GM21526 (cell line): ENCODE data around the gene TAS2R41.
"Not testable (repeated sequence)": the region's sequence is repeated elsewhere in the genome, so short reads cannot be mapped to it uniquely, and the experiment has no call there.

Experiments
- ATAC-seq: cut with Tn5 transposase; IDR thresholded peaks from one replicate; pipeline ENCODE4 v1.9.1; 2021; ENCODE audit warnings: moderate library complexity; ENCODE audit not compliant: unreplicated experiment, low FRiP score

The TAS2R41 gene

DNA sequence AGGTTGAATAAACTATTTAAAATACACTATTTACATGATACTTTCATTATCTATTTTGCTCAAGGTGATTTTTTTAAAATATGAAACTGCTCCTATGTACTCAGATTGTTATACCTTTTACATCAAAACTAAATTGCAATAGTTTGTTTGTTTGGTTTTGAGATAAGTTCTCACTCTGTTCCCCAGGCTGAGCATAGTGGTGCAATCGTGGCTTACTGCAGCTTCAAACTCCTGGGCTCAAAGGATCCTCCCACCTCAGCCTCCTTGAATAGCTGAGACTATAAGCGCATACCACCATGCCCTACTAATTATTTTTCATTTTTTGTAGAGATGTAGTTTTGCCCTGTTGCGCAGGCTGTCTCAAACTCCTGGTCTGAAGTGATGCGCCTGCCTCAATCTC, 21.7 kb upstream of the TAS2R41 start:
- ATAC-seq, result no peak

DNA sequence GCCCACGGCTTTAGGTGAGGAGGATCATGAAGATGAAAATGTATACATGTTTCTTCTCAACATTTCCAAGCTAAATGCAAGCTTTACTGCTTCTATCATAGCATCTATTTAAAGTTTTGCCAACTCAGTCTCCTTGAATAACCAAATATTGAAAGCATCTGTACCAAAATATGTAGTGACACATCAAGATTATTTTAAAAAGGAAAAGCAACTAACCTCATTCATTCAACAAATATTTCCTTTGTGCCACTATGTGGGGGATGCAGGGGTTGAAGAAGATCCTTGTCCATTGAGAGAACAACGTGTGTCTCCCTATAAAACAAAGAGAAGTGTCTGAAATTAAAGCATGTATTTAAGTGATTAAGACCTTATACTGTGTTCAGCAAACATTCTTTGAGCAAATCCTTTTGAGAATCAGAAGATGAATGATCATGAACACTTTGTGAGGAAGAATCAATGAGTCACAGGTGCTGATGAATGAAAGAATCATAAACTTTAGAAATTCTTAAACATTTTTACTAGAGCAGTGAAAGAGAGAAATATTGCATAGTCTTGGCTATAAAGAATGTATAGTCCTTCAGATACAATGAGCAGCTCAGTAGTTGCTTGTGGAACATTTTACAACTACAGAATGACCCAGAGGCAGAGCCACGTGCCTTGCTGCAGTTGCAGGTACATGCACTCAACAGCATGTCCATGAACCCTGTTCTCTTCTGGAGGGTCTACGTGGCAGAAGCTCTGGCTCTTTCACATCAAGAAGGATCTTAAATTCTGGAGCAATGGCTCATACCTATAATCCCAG, 20.5 kb upstream of the TAS2R41 start:
- no peak for ATAC-seq

GRCh38 chr7:143458263-143458662, 19.4 kb upstream of the TAS2R41 start:
- ATAC-seq, result no peak

DNA sequence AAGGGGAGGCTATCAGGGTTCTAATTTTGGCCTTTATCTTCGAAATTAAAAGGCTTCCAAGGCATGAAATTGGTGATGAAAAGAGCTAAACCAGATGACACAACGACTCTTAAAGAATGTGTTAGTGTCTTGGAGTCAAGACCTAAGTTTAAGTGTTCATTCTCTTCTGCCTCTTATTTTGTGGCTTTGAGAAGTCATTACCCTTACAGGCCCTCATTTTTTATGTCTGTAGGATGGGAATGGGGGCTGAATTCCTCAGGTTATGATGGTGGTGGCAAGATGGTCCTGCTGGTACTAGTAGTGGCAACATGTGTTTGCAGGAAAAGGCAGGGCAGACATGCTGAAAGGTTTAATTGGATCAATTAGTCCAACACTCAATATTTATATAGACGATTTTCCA, 19.0 kb upstream of the TAS2R41 start:
- ATAC-seq, result no peak

DNA sequence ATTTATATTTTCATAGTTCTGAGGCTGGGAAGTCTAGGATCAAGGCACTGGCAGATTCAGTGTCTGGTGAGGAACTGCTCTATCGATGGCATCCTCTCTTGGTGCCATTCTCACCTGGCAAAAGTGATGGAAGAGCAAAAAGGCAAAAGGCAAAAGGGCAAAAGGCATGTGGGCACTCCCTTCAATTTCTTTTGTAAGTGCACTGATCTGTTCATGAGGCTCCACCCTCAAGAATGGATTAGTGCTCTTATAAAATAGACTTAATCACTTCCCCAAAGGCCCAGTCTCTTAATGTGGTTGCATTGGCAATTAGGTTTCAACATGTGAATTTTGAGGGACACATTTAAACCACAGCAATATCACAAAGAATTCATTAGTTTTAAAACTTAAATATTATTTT, 18.3 kb upstream of the TAS2R41 start:
- ATAC-seq, result no peak

GRCh38 chr7:143460271-143460979, 17.2 kb upstream of the TAS2R41 start:
- ATAC-seq, result no peak

DNA sequence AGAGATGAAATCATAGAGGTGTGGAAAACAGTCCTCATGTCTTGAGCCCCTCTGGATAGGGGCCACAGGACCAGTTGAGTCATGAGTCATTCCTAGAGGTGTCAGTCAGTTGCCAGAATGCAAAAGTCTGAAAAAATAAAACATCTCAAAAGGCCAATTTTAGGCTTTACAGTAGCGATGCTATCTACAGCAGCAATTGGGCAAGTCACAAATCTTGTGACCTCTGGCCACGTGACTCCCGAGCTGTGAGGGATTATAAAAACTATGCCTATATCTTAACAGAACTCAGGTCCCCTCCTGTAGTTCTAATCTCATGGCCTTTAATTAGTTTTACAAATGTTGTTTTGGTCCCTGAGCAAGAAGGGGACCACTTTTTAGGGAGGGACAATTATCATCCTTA, 15.6 kb upstream of the TAS2R41 start:
- no peak for ATAC-seq

DNA sequence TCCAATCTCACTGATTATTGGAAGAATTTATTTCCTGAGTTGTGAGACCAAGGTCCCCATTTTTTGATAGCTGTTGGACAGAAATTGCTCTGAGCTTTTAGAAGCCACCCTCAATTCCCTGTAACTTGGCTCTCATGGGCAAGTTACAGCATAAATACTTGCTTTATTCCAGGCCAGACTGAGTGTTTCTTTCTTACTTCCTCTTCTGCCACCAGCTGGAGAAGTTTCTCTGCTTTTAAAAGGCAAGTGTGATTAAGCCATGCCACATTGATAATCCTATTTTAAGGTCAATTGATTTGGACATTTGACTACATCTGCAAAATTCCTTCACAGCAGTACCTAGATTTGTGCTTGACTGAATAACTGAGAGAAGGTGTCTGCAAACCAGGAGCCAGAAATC, 14.1 kb upstream of the TAS2R41 start:
- no peak for ATAC-seq

GRCh38 chr7:143463957-143464356, 13.7 kb upstream of the TAS2R41 start:
- no peak for ATAC-seq

DNA sequence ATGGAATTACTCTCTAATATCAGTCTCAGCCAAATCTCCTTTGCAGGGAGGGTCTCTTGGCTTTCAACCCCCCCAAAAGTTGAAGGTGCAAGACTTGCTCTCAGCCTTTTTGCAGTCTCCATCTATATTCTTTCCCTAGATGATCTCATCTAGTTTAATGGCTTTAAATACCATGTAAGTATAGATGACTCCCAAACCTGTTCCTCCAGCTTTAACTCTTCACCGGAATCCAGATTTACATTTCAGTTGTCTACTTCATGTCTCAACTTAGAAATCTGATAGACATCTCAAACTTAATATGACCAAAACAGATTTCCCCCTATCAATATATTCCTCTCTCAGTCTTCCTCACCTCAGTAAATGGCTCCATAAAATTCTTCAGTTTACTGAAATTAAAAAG, 9.9 kb upstream of the TAS2R41 start:
- ATAC-seq, result no peak

DNA sequence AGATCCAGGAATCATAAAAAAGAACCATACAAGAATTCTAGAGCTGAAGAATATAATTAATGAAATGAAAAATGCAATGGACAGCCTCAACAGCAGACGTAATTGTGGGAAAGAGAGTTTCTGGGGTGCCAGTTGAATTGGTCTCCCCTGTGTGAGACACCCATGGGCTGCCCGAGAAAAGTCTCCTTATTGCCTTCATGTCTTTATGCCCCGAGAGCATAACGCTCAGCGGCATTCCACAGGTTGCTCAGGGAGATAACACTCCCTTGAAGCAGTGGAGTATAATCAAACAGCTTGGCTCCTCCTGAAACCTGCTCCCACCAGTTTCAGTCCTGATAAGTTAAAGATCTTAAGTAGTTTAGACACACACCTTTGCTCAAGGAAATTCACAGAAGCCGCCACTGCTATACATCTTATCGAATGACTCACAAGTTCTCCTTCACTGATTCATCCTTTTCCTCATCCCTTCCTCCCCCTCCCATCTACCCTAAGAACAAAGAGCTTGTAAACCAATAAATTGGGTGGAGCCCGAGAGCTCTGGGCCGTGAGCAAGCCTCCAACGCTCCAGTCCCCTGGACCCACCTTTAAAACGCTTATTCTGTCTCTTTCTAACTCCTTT, 5.5 kb upstream of the TAS2R41 start:
- ATAC-seq, result not testable (repeated sequence)

DNA sequence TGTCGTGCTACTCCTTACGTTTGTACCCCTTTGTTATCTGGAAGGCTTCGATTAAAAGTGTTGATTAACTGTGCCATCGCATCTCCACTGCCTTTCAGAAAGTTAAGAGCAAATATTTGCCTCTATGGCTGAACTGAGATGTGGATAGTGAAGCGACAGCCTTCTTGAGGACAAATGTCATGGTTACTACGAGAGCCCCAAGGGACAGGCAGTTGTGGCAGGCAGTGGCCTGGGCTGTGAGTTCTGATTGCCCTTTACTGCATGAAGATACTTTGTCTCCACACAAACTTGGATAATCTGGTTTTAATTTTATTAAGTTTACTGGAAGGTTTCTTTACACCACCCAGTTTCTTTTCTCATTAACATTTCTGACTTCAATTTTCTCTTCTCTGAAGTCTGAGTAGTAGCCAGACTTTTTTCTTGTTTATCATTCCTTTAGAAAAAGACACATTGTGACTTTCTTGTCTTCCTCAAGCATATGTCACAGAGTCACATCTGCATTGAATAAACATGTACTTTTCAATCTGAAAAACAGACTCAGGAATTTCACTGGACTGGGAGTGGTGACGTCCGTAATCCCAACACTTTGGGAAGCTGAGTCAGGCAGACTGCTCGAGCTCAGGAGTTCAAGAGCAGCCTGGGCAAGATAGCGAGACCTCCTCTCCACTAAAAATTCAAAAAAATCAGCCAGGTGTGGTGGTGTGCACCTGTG, 1.5 kb downstream of the TAS2R41 start:
- no peak for ATAC-seq

DNA sequence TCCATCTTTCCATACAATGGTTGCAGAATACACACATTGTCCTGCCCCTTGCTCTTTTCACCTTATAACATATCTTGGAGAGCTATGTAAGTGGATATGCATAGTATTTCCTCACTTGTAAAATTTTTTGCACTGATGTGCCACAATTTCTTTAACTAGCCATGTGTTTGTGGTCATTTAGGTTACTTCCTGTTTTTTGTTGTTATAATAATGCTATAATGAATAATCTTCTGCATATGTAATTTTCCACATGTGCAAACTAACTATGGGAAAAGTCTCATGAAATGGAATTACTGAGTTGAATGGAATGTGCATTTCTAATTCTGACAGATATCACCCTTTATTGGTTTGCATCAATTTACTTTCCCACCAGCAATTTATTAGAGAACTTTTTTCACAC, 2.8 kb downstream of the TAS2R41 start:
- ATAC-seq, result no peak

DNA sequence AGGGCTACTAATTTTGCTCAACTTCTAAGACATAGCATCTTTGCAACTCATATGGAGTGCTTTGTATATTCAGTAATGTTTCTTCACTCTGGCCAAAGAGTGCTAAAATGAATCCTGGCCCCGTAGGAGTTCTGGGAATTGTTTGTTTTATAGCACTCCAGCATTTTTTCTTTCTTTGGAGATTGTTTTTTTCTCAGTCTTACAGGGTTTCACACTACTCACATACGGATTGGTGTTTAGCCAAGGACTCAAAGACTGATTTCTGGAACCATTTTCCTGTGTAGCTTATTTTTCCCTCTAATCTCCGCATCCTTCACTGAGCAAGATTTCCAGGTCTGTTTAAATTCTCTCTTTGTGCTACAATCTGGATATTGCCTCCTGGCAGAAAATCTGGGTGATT, 6.4 kb downstream of the TAS2R41 start:
- no peak for ATAC-seq

DNA sequence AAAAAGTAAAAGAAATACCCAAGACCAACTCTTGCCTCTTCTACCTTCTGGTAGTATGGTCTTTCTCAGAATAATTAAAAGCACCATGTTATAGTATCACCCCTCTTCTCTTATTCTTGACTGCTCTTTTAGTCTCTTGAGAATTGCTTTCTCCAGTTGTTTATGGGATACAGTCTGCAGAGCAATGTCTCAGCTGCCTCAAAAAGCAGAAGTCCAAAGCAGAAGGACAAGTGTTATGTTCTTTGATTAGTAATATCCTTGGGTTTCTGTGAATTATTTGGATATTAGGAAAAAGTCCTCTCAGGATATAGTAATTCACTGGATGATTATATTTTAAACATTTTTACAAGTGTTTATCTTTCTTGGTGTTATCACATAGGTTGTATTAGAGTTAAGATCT, 7.4 kb downstream of the TAS2R41 start:
- no peak for ATAC-seq

GRCh38 chr7:143485500-143485899, 7.8 kb downstream of the TAS2R41 start:
- ATAC-seq, result no peak

DNA sequence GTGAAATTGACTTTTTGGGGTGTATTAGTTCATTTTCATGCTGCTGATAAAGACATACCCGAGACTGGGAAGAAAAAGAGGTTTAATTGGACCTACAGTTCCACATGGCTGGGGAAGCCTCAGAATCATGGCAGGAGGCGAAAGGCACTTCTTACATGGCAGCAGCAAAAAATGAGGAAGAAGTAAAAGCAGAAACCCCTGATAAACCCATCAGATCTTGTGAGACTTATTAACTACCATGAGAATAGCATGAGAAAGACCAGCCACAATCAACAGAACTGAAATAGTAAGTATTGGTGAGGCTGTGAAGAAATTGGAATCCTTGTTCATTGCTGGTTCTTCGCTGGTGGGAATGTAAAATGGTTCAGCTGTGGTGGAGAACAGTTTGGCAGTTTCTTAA, 8.6 kb downstream of the TAS2R41 start:
- not testable (repeated sequence) for ATAC-seq

DNA sequence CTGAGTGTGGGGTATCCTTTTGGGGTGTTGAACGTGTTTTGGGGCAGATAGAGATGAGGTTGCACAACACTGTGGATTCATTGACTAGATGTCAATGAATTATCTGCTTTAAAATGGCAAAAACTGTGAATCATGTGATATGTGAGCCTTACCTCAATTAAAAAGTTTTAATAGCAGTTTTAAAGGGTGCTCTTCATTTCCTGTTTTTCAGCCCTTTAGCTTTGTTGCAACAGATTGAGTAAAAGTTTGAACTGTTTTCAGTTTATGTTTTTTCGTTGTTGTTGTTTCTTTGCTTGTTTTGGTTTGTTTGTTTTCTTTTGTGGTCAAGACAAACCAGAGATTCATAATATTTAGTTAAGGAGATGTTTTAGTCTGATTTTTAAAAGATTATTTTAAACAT, 9.4 kb downstream of the TAS2R41 start:
- ATAC-seq, result no peak

DNA sequence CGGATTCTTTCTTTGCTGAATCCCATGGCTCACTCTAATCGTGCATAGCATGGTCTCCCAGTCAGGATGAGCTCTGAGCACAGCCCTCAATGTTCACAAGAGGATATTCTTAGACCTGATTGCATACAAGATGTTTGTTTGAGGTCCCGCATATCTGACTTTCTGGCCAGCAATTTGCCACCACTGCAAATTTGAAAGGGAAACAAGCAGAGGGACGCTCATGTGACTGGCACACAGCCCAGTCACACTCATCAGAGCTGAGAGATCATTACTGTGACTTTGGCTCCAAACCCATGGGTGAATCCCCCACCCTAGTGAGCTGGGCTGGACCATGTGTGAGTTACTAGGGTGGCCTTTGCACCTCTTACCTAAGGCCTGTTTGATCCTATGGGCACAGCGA, 9.9 kb downstream of the TAS2R41 start:
- ATAC-seq, result no peak

- no peak for ATAC-seq
Observed at GRCh38 chr7:143490717-143491306, 13.1 kb downstream of the TAS2R41 start.

DNA sequence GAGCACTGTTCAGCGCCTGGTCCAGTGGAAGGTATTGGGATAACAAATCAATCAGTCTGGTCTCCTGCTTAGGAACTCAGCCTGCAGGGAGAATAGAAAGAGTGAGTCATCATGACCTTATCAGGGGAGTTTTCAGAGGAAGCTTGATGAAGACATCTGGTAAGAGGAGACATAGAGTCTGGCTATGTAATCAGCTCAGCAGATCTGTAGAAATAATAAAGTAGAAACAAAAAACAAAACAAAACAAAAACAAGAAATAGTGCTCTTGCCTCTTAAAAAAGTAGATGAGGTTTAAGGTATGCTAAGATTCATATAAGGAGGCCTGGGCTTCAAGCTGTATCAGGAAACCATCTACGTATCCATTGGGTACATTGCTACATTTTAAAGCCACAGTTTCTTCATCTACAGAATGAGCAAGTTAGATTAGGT, 14.4 kb downstream of the TAS2R41 start:
- ATAC-seq, result no peak
